Nephron progenitor cell (in vitro differentiated cells): ENCODE measurements around the gene SH3PXD2A.

Experiments
- DNase-seq: peaks from one replicate; pipeline ENCODE4 v3.0.0; 2021
- H3K27ac Mint-ChIP-seq: 2 replicates; pipeline ENCODE4 v1.8.0; 2021; ENCODE audit warnings: mild to moderate bottlenecking, moderate library complexity, mixed read lengths
- H3K27me3 Mint-ChIP-seq: 2 replicates; pipeline ENCODE4 v1.8.0; 2021; ENCODE audit warnings: mild to moderate bottlenecking, low read depth, mixed read lengths; ENCODE audit not compliant: poor library complexity
- H3K36me3 Mint-ChIP-seq: 2 replicates; pipeline ENCODE4 v1.8.0; 2021; ENCODE audit warnings: low read depth, mixed read lengths
- H3K4me1 Mint-ChIP-seq: 2 replicates; pipeline ENCODE4 v1.8.0; 2021; ENCODE audit warnings: mixed read lengths
- H3K4me3 Mint-ChIP-seq: 2 replicates; pipeline ENCODE4 v1.8.0; 2021; ENCODE audit warnings: mild to moderate bottlenecking, moderate library complexity, mixed read lengths
- H3K9me3 Mint-ChIP-seq: 2 replicates; pipeline ENCODE4 v1.8.0; 2021; ENCODE audit warnings: mild to moderate bottlenecking, moderate library complexity, mixed read lengths
- CTCF ChIP-seq: fragments of 200-600 bp; sonication (generic); IDR thresholded peaks from 2 replicates; pipeline ENCODE4 v1.5.0; 2021; ENCODE audit warnings: antibody characterized with exemption

Gene SH3PXD2A

GRCh38 chr10:103622286-103622685 lies 233.1 kb downstream of the SH3PXD2A start:
- TF ChIP-seq CTCF = no peak
- H3K36me3 Mint-ChIP-seq = peaks cover 19% of the 10 kb centered on the region
- no peak overlapping the region for H3K4me3 Mint-ChIP-seq
- no peaks in the 10 kb centered on the region for H3K9me3 Mint-ChIP-seq
- H3K27me3 Mint-ChIP-seq = peaks cover 2% of the 10 kb centered on the region
- no peak for DNase-seq
- no peak overlapping the region for H3K27ac Mint-ChIP-seq
- H3K4me1 Mint-ChIP-seq = peaks cover 5% of the 10 kb centered on the region

GRCh38 chr10:103621783-103622125 lies 233.6 kb downstream of the SH3PXD2A start:
- no peak overlapping the region for H3K4me3 Mint-ChIP-seq
- peaks cover 19% of the 10 kb centered on the region for H3K36me3 Mint-ChIP-seq
- no peaks in the 10 kb centered on the region for H3K9me3 Mint-ChIP-seq
- DNase-seq = no peak
- peaks cover under 1% of the 10 kb centered on the region for H3K27me3 Mint-ChIP-seq
- no peak for TF ChIP-seq CTCF
- H3K4me1 Mint-ChIP-seq = peaks cover 6% of the 10 kb centered on the region
- H3K27ac Mint-ChIP-seq = no peak overlapping the region

DNA sequence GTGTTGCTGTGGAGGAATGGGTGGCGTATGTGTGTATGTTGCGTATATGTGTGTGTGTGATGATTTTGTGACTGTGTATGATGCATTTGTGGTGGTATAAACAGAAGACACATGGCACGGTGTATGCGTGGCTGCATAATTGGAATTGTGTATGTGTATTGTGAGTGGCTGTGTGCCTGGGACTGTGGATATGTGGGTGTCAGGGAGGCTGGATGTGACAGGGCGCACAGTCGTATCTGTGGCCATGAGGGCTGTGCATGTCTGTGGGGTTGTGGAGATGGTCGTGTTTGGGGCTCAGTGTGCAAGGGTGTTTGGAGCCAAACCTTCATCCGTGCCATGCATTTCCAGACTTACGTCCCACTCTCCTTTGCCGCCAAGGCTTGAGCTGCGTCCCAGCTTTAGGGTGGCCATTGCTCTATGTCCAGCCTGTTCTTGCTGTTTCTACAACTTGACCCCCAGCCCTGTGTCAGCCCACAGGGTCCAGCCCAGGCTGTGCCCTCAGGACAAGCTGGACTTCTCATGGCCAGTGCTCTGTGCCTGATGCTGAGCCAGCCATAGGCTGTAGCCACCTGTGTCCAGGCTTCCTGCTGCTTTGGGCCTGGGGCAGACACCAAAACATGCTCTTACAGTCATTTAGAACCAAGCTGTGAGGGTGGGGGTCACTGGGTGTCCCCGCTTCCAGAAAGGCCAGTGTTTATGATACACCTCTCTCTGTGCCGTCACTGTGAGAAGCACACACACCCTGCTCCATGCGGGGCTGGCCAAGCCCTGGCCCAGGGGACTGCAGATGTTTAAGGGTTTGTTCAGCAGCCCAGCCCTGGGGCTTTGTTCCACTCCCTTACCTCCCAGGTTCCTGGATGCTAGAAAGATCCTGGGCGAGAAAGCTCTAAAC lies 234.2 kb downstream of the SH3PXD2A start:
- Mint-ChIP-seq H3K27me3 (no peaks in the 10 kb centered on the region), H3K9me3 (no peaks in the 10 kb centered on the region), H3K4me3 (no peak overlapping the region), H3K36me3 (peaks cover 16% of the 10 kb centered on the region), H3K4me1 (peaks cover 7% of the 10 kb centered on the region), H3K27ac (no peak overlapping the region)
- TF ChIP-seq CTCF = no peak
- no peak for DNase-seq

- Mint-ChIP-seq H3K27ac (no peak overlapping the region), H3K36me3 (peaks cover 9% of the 10 kb centered on the region), H3K9me3 (no peaks in the 10 kb centered on the region), H3K4me1 (peaks cover 11% of the 10 kb centered on the region), H3K27me3 (no peaks in the 10 kb centered on the region), H3K4me3 (no peak overlapping the region)
- no peak for TF ChIP-seq CTCF
- no peak for DNase-seq
These were observed 235.0 kb downstream of the SH3PXD2A start for GRCh38 chr10:103620352-103620740.

DNA sequence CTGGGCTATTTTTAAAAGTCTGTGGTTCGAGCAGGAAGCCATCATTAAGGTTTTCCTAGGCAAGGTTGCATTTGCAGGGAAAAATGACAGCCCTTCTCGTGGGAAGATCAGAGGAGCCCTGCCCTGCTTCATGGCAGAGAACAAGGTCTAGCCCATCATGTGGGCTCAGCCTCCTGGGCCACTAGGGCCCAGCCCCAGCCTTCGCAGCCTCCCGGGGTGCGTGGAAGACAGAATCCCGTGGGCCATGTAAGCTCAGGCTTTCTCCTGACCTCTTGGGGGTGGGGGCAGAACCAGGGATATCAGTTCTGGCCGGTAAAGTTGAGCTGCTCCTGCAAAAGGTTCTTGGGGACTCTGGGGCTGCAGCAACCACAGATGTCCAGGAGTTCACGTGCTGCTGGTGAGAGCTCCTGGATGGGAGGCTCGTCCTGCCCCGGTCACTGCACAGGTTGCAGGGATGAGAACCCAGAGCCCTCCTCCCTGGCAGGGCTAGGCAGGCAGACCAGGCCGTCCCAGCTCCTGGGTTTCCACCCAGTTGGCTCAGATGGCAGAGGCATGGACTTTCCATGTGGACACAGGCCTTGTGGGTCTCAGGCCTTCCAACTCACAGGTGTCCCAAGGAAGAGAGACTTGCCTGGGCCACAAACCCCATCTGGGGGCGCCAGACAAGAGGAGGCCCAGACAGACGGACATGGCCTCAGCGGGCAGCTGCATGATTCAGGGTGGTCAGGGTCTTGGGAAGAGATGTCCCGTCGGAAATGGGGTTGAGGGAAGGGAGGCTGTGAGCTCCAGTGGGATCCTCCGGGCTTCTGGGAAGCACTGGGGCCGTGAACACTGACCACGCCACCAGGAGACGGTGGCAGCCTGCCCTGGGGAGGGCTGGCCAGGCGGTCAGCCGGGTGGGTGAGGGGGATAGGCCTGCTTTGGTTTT lies 235.7 kb downstream of the SH3PXD2A start:
- Mint-ChIP-seq H3K4me1 (peaks cover 18% of the 10 kb centered on the region), H3K36me3 (peaks cover 12% of the 10 kb centered on the region), H3K4me3 (no peak overlapping the region), H3K27ac (no peak overlapping the region), H3K27me3 (no peaks in the 10 kb centered on the region), H3K9me3 (no peaks in the 10 kb centered on the region)
- no peak for TF ChIP-seq CTCF
- DNase-seq = no peak
